Osteocyte (in vitro differentiated cells): ENCODE measurements around the gene DNM1L. TPM values are rescaled to one million over a fixed set of nuclear protein-coding genes. Genes with fewer than 3 reads are reported as not detected.

Experiments used
- DNase-seq: peaks from one replicate; pipeline ENCODE4 v3.0.0; 2021; ENCODE audit warnings: mixed read lengths; ENCODE audit not compliant: unreplicated experiment; ENCODE audit errors: extremely low spot score
- H3K27ac Mint-ChIP-seq: one replicate; pipeline ENCODE4 v1.8.0; 2021; ENCODE audit warnings: mild to moderate bottlenecking, mixed read lengths; ENCODE audit not compliant: unreplicated experiment
- H3K27me3 Mint-ChIP-seq: one replicate; pipeline ENCODE4 v1.8.0; 2021; ENCODE audit warnings: mixed read lengths; ENCODE audit not compliant: unreplicated experiment
- H3K36me3 Mint-ChIP-seq: one replicate; pipeline ENCODE4 v1.8.0; 2021; ENCODE audit warnings: mixed read lengths; ENCODE audit not compliant: unreplicated experiment
- H3K4me1 Mint-ChIP-seq: one replicate; pipeline ENCODE4 v1.8.0; 2021; ENCODE audit warnings: mixed read lengths; ENCODE audit not compliant: unreplicated experiment
- H3K4me3 Mint-ChIP-seq: one replicate; pipeline ENCODE4 v1.8.0; 2021; ENCODE audit warnings: mild to moderate bottlenecking, moderate library complexity, mixed read lengths; ENCODE audit not compliant: unreplicated experiment
- H3K9me3 Mint-ChIP-seq: one replicate; pipeline ENCODE4 v1.8.0; 2021; ENCODE audit warnings: mixed read lengths; ENCODE audit not compliant: unreplicated experiment
- long read RNA-seq: library from polyadenylated mRNA; unstranded; transcript quantifications from one replicate; pipeline ENCODE4 v2.0.0, GENCODE V29; 2021
- total RNA-seq: library from RNA; stranded (reverse); gene quantifications from 2 replicates; pipeline ENCODE4 v1.2.1, GENCODE V29; 2021
- TF ChIP-seq, protein P1 (sequence below): fragments of 200-600 bp; sonication (generic); IDR thresholded peaks from 2 replicates; pipeline ENCODE4 v1.5.0; 2021; ENCODE audit warnings: antibody characterized with exemption, mild to moderate bottlenecking, moderate library complexity

DNM1L gene
- total RNA-seq = 52.0 and 67.0 TPM in 2 replicates
- long read RNA-seq, full-length matches to known transcripts = 191 of 240 reads
- long read RNA-seq, partial matches to known transcripts = 34 of 240 reads
- long read RNA-seq, other reads (novel, unspliced or antisense) = 15 of 240 reads

GRCh38 chr12:32679091-32679919 is at the start of gene DNM1L:
Gene DNM1L (plus strand): TSS chr12:32679301. CDS start chr12:32679364, 63 bp downstream.
- no peaks in the 10 kb centered on the region for H3K9me3 Mint-ChIP-seq
- H3K4me3 Mint-ChIP-seq = peak within 1 kb of the TSS; percentile 91
- DNase-seq = peak; percentile 98
- H3K27ac Mint-ChIP-seq = peak within 1 kb of the TSS; percentile 94
- H3K4me1 Mint-ChIP-seq = peaks cover 24% of the 10 kb centered on the region
- TF ChIP-seq, protein P1, sequence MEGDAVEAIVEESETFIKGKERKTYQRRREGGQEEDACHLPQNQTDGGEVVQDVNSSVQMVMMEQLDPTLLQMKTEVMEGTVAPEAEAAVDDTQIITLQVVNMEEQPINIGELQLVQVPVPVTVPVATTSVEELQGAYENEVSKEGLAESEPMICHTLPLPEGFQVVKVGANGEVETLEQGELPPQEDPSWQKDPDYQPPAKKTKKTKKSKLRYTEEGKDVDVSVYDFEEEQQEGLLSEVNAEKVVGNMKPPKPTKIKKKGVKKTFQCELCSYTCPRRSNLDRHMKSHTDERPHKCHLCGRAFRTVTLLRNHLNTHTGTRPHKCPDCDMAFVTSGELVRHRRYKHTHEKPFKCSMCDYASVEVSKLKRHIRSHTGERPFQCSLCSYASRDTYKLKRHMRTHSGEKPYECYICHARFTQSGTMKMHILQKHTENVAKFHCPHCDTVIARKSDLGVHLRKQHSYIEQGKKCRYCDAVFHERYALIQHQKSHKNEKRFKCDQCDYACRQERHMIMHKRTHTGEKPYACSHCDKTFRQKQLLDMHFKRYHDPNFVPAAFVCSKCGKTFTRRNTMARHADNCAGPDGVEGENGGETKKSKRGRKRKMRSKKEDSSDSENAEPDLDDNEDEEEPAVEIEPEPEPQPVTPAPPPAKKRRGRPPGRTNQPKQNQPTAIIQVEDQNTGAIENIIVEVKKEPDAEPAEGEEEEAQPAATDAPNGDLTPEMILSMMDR = no peak
- H3K36me3 Mint-ChIP-seq = peaks cover 2% of the 10 kb centered on the region
- H3K27me3 Mint-ChIP-seq = no peaks in the 10 kb centered on the region

DNA sequence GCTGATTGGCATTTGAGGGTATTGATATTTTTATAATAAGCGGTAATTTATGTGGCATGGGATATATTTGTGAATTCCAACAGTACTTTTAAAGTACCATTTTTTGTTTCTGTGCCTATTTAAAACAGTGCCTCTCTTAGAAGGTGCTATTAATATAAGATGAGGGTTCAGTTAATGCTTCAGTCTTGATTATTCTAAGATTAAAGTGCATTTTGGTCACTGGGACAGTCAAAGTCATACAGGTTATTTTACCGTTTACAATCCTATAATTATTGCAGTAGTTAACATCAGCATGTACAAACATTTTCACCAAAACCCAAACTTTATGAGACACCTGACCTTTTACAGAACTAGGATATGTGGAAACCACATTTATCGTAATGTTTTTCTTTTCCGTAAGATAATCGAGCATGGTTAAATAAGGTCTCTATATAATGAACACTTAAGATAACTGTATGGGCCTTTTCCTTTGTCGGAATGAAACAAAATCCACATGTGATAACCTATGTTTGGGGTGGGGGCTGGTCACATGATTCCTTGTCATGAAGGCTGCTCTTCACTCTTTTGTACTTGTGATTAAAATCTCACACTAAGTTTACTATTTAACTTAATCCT is 37.7 kb upstream of the DNM1L start:
- no peaks in the 10 kb centered on the region for H3K4me1 Mint-ChIP-seq
- no peaks in the 10 kb centered on the region for H3K9me3 Mint-ChIP-seq
- peaks cover 17% of the 10 kb centered on the region for H3K36me3 Mint-ChIP-seq
- DNase-seq = no peak
- H3K27me3 Mint-ChIP-seq = no peaks in the 10 kb centered on the region
- H3K27ac Mint-ChIP-seq = no peak overlapping the region
- no peak overlapping the region for H3K4me3 Mint-ChIP-seq
- TF ChIP-seq, protein P1 = no peak

GRCh38 chr12:32644431-32644830 is 34.7 kb upstream of the DNM1L start:
- DNase-seq = no peak
- no peaks in the 10 kb centered on the region for H3K9me3 Mint-ChIP-seq
- no peaks in the 10 kb centered on the region for H3K4me1 Mint-ChIP-seq

DNA sequence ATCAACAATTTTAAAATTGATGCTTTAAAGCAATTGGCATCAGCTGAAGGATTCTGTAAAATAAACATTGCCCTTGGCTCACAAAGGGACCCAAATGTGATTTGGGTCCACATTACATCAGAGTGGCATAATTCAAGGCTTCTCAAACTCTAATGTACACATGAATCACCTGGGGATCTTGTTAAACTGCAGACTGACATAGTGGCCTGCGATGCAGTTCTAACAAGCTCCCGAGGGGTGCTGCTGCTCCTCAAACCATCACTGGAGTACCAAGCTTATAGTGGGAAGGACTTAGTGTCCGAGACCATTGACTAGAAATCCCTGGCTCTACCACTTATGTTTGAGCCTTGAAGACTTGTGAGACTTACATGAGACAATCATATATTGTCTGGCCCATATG is 31.8 kb upstream of the DNM1L start:
- TF ChIP-seq, protein P1 = no peak
- Mint-ChIP-seq H3K27me3 (no peaks in the 10 kb centered on the region), H3K36me3 (peaks cover 3% of the 10 kb centered on the region), H3K9me3 (no peaks in the 10 kb centered on the region), H3K27ac (no peak overlapping the region), H3K4me1 (no peaks in the 10 kb centered on the region), H3K4me3 (no peak overlapping the region)
- DNase-seq = no peak

More at GRCh38 chr12:32644431-32644830, 34.7 kb upstream of the DNM1L start:
- H3K4me3 Mint-ChIP-seq = no peak overlapping the region
- TF ChIP-seq, protein P1 = no peak
- no peaks in the 10 kb centered on the region for H3K27me3 Mint-ChIP-seq
- H3K27ac Mint-ChIP-seq = no peak overlapping the region
- peaks cover 9% of the 10 kb centered on the region for H3K36me3 Mint-ChIP-seq

DNA sequence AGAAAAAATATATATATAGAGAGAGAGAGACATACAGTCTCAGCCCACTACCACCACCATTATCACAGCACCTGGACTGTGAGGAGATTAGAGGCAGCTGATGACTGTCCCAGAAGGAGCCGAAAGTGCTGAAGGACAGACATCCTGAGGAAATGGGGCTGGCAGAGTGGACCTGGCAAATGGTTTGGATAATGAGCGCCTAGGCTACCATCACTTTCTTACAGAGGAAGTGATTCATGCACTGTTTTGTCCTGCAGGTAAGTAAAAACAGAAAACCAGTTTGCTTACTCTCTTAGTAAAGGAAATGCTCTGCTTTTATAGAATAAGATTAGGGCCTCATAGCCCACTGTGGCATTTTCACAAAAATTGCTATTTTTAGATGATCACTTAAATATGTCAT is 28.6 kb upstream of the DNM1L start:
- no peaks in the 10 kb centered on the region for H3K27me3 Mint-ChIP-seq
- no peaks in the 10 kb centered on the region for H3K4me1 Mint-ChIP-seq
- no peak overlapping the region for H3K4me3 Mint-ChIP-seq
- peak; percentile 34 for DNase-seq
- H3K27ac Mint-ChIP-seq = no peak overlapping the region
- no peaks in the 10 kb centered on the region for H3K9me3 Mint-ChIP-seq
- TF ChIP-seq, protein P1 = no peak
- H3K36me3 Mint-ChIP-seq = no peaks in the 10 kb centered on the region
